Spleen (tissue), 7 donors: ENCODE data around the gene TAF11L8.

ENCODE experiments used
- CTCF ChIP-seq, 11 experiments: fragments of 200-600 bp in 7 of 11; fragments of 450-650 bp in 4 of 11; sonication (generic) in 4 of 11; IDR thresholded peaks in 8 of 11; conservative IDR thresholded peaks in 3 of 11; 1 replicate in 7 of 11; 2 replicates in 4 of 11; pipeline versions ENCODE4 v1.4.0 to v1.8.0; 2016 to 2021; ENCODE audit warnings: antibody characterized with exemption in 11 of 11, inconsistent platforms in 4 of 11, mild to moderate bottlenecking in 1 of 11
- POLR2AphosphoS5 ChIP-seq, 3 donors: sonication (generic); formaldehyde crosslinking; IDR thresholded peaks; one replicate each; pipeline ENCODE4 v1.5.1; 2017; ENCODE audit warnings: antibody characterized with exemption in 3 of 3
- donor health status: DM: no; HTN: no; CAD: no; lungs with moderate emphysema.
- donor health status: DM: no; HTN: no; CAD: no.
- donor health status: DM: no; HTN: no; CAD: no.

- TF ChIP-seq CTCF (IDR thresholded peaks at IDR 0.05 in 8 of 11, conservative IDR thresholded peaks at IDR 0.05 in 3 of 11) (no peak), POLR2AphosphoS5 (IDR thresholded peaks at IDR 0.05) (no peak)
Observed at GRCh38 chr5:17625686-17626085, 34.9 kb upstream of the TAF11L8 start.
